ENCODE data around the gene CSMD2.

DNA sequence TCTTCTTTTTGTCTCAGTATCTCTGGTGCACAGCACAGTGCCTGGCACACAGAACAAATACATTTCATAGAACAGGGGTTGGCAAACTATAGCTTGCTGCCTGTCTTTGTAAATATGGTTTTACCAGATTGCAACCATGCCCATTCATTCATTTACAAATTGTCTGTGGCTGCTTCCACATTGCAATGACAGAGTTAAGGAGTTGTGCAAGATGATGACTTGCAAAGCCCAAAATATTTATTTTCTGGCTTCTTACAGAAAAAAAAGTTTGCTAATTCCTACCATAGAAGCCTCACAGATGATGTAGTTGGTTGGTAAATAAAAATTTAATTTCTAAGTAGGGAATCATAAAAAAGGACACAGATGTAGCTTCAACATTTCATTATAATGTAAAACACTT is 312.3 kb downstream of the CSMD2 start:
- TF ChIP-seq CTCF (IDR thresholded peaks at IDR 0.05) (no peak), POLR2A (IDR thresholded peaks at IDR 0.05) (no peak), EP300 (IDR thresholded peaks at IDR 0.05; ENCODE audit: low read depth) (no peak)

All from transverse colon (tissue), 3 donors.